CD4-positive, alpha-beta T cell treated with Interleukin-4 for 1 hour (primary cell): ENCODE measurements around the gene TACC2.
"Not testable (repeated sequence)": the region's sequence is repeated elsewhere in the genome, so short reads cannot be mapped to it uniquely, and the experiment has no call there.

ENCODE experiments used
- DNase-seq, 2 donors: peaks; one replicate each; pipeline ENCODE4 v3.0.0-alpha.2; 2020 to 2022

The TACC2 gene

GRCh38 chr10:122097935-122098334 lies 109.0 kb downstream of the TACC2 start:
- DNase-seq: no peak

GRCh38 chr10:122098924-122099323 lies 110.0 kb downstream of the TACC2 start:
- DNase-seq: no peak

- DNase-seq: no peak
Measured at GRCh38 chr10:122099562-122099961, 110.6 kb downstream of the TACC2 start.

GRCh38 chr10:122102146-122102868 lies 113.3 kb downstream of the TACC2 start:
- DNase-seq: no peak

- no peak for DNase-seq
Measured at GRCh38 chr10:122102869-122103525, 114.0 kb downstream of the TACC2 start.

GRCh38 chr10:122103592-122103991 lies 114.6 kb downstream of the TACC2 start:
- DNase-seq: no peak

- not testable (repeated sequence) for DNase-seq
Measured at GRCh38 chr10:122108786-122109185, 119.8 kb downstream of the TACC2 start.

GRCh38 chr10:122112021-122112616 lies 123.2 kb downstream of the TACC2 start:
- no peak for DNase-seq

GRCh38 chr10:122112625-122113160 lies 123.7 kb downstream of the TACC2 start:
- DNase-seq: no peak

- DNase-seq: no peak
Measured at GRCh38 chr10:122113161-122113944, 124.4 kb downstream of the TACC2 start.

GRCh38 chr10:122113945-122114747 lies 125.2 kb downstream of the TACC2 start:
- no peak for DNase-seq

- no peak for DNase-seq
Measured at GRCh38 chr10:122115874-122116273, 126.9 kb downstream of the TACC2 start.

GRCh38 chr10:122116331-122116730 lies 127.4 kb downstream of the TACC2 start:
- DNase-seq: no peak

- DNase-seq: no peak
Measured at GRCh38 chr10:122117475-122117874, 128.5 kb downstream of the TACC2 start.

GRCh38 chr10:122120008-122120744 lies 131.2 kb downstream of the TACC2 start:
- no peak for DNase-seq

GRCh38 chr10:122121059-122121458 lies 132.1 kb downstream of the TACC2 start:
- no peak for DNase-seq

GRCh38 chr10:122122493-122122892 lies 133.5 kb downstream of the TACC2 start:
- no peak for DNase-seq

GRCh38 chr10:122123186-122123585 lies 134.2 kb downstream of the TACC2 start:
- DNase-seq: no peak

- no peak for DNase-seq
Measured at GRCh38 chr10:122124342-122124741, 135.4 kb downstream of the TACC2 start.

GRCh38 chr10:122124808-122125207 lies 135.8 kb downstream of the TACC2 start:
- DNase-seq: no peak
